Germinal center (tissue), 1 donor: ENCODE data around the gene HDAC4.

ENCODE experiments used
- DNase-seq: peaks from one replicate; pipeline ENCODE4 v3.0.0; 2012; ENCODE audit warnings: mixed read lengths, low spot score

HDAC4 gene

GRCh38 chr2:239397931-239398471 lies 2.8 kb downstream of the HDAC4 start:
- DNase-seq: no peak

- no peak for DNase-seq
These were observed 3.7 kb downstream of the HDAC4 start for GRCh38 chr2:239396881-239397681.

GRCh38 chr2:239395524-239395923 lies 5.3 kb downstream of the HDAC4 start:
- no peak for DNase-seq

- DNase-seq: no peak
These were observed 5.8 kb downstream of the HDAC4 start for GRCh38 chr2:239394978-239395377.

GRCh38 chr2:239394346-239394945 lies 6.4 kb downstream of the HDAC4 start:
- DNase-seq: no peak

- DNase-seq: no peak
These were observed 6.9 kb downstream of the HDAC4 start for GRCh38 chr2:239393941-239394340.

GRCh38 chr2:239393388-239393940 lies 7.4 kb downstream of the HDAC4 start:
- DNase-seq: no peak

- DNase-seq: no peak
These were observed 8.0 kb downstream of the HDAC4 start for GRCh38 chr2:239392688-239393387.

- DNase-seq: no peak
These were observed 8.8 kb downstream of the HDAC4 start for GRCh38 chr2:239392072-239392357.

- DNase-seq: no peak
These were observed 9.3 kb downstream of the HDAC4 start for GRCh38 chr2:239391286-239392071.

- DNase-seq: no peak
These were observed 10.1 kb downstream of the HDAC4 start for GRCh38 chr2:239390546-239391285.

GRCh38 chr2:239389414-239390329 lies 11.1 kb downstream of the HDAC4 start:
- DNase-seq: no peak

- DNase-seq: no peak
These were observed 12.3 kb downstream of the HDAC4 start for GRCh38 chr2:239388236-239389151.

- DNase-seq: no peak
These were observed 13.0 kb downstream of the HDAC4 start for GRCh38 chr2:239387811-239388210.

- no peak for DNase-seq
These were observed 13.9 kb downstream of the HDAC4 start for GRCh38 chr2:239386872-239387445.

GRCh38 chr2:239386001-239386670 lies 14.7 kb downstream of the HDAC4 start:
- DNase-seq: no peak

GRCh38 chr2:239385096-239386000 lies 15.5 kb downstream of the HDAC4 start:
- no peak for DNase-seq
